Psoas muscle (tissue), 8 donors: ENCODE results near the gene NFU1. TPM values are rescaled to one million over a fixed set of nuclear protein-coding genes. Genes with fewer than 3 reads are reported as not detected.
A peak's percentile ranks its signal among the peaks of the same experiment; 100 is the strongest.

Experiments used
- ATAC-seq, 4 donors: fragments of 200-7000 bp; cut with Tn5 transposase; one replicate each; pipeline ENCODE4 v1.9.1; 2020; ENCODE audit warnings: moderate library complexity in 3 of 4, mild to moderate bottlenecking in 2 of 4
- DNase-seq, 2 donors: peaks; one replicate each; pipeline ENCODE4 v3.0.0-alpha.2; 2020
- H3K27ac ChIP-seq: fragments of 200-600 bp; one replicate; pipeline ENCODE4 v1.8.0; 2022
- H3K27me3 ChIP-seq, 3 donors: fragments of 200-600 bp in 1 of 3; one replicate each; pipeline versions ENCODE4 v1.6.1 to v1.8.0; 2013 to 2022; ENCODE audit warnings: low read length in 2 of 3, mild to moderate bottlenecking in 2 of 3, moderate library complexity in 1 of 3; ENCODE audit not compliant: insufficient read depth in 3 of 3
- H3K36me3 ChIP-seq, 2 donors: fragments of 200-600 bp in 1 of 2; one replicate each; pipeline versions ENCODE4 v1.6.1 to v1.8.0; 2013 to 2022; ENCODE audit warnings: low read depth in 1 of 2, mild to moderate bottlenecking in 1 of 2, moderate library complexity in 1 of 2; ENCODE audit not compliant: insufficient read depth in 1 of 2
- H3K4me1 ChIP-seq: fragments of 200-600 bp; one replicate; pipeline ENCODE4 v1.8.0; 2022
- H3K4me3 ChIP-seq: fragments of 200-600 bp; one replicate; pipeline ENCODE4 v1.8.0; 2022; ENCODE audit warnings: mild to moderate bottlenecking
- H3K9me3 ChIP-seq: fragments of 200-600 bp; one replicate; pipeline ENCODE4 v1.8.0; 2022
- WGBS, 3 donors: extraction: QIAGEN DNeasy Blood & Tissue Kit; methylation state at CpG; one replicate each; pipeline versions ENCODE4 v1.1.6 to v1.1.7; 2013; 5-methylcytosine and 5-hydroxymethylcytosine counted together
- intact Hi-C, 2 donors: fragments of 100-400 bp; cut with DNase I; formaldehyde crosslinking; loops; one replicate each; pipeline versions ENCODE4 v1.11.0 to v1.14.2; 2022
- polyA plus RNA-seq, 3 donors: library from polyadenylated mRNA; stranded (reverse); fragments of 200-250 nt; gene quantifications; one replicate each; pipeline ENCODE4 v1.2.3, GENCODE V29; 2013
- total RNA-seq, 4 donors: library from RNA; stranded (reverse); fragmentation: NEBNext Ultra II Directional in 2 of 4; extraction: Animal tissue kit (Norgen Biotek cat#: 25700) in 2 of 4; gene quantifications; one replicate each; pipeline versions ENCODE4 v1.2.1 to v1.2.4, GENCODE V29; 2021 to 2023
- TF ChIP-seq, protein P1 (sequence below): fragments of 200-600 bp; IDR thresholded peaks from one replicate; pipeline ENCODE4 v1.8.0; 2022; ENCODE audit warnings: antibody characterized with exemption
- donor health status: healthy with polysubstance abuse.
- donor health status: DM: no; HTN: no; CAD: no; lungs with moderate emphysema.
- donor health status: Bipolar disorder and iron deficiency.
- donor health status: healthy.
- donor health status: DM: yes; HTN: yes; CAD: no.
- donor health status: DM: no; HTN: no; CAD: no.
- donor health status: DM: no; HTN: no; CAD: no.
- donor health status: DM: yes; HTN: yes; CAD: no.

NFU1 gene
- total and polyA plus RNA-seq, 7 donors, result 36.5 to 112 (median 83.4) TPM

- H3K4me3 ChIP-seq, result peak overlapping the region; percentile 86
- TF ChIP-seq, protein P1, sequence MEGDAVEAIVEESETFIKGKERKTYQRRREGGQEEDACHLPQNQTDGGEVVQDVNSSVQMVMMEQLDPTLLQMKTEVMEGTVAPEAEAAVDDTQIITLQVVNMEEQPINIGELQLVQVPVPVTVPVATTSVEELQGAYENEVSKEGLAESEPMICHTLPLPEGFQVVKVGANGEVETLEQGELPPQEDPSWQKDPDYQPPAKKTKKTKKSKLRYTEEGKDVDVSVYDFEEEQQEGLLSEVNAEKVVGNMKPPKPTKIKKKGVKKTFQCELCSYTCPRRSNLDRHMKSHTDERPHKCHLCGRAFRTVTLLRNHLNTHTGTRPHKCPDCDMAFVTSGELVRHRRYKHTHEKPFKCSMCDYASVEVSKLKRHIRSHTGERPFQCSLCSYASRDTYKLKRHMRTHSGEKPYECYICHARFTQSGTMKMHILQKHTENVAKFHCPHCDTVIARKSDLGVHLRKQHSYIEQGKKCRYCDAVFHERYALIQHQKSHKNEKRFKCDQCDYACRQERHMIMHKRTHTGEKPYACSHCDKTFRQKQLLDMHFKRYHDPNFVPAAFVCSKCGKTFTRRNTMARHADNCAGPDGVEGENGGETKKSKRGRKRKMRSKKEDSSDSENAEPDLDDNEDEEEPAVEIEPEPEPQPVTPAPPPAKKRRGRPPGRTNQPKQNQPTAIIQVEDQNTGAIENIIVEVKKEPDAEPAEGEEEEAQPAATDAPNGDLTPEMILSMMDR, result peak; percentile 15
- intact Hi-C loops, result no loop called here
- ATAC-seq, result peak in 1 of 4 donors; percentile 1
- no peaks in the 10 kb centered on the region for H3K9me3 ChIP-seq
- peaks cover 0 to 6% of the 10 kb centered on the region in 2 donors for H3K36me3 ChIP-seq
- H3K4me1 ChIP-seq, result peaks cover 15% of the 10 kb centered on the region
- H3K27ac ChIP-seq, result peak overlapping the region; percentile 96
- 4 to 5% (median 4%) methylated on average over 5 of the region's 5 CpGs for WGBS, 3 donors
- no peaks in the 10 kb centered on the region for H3K27me3 ChIP-seq
- no peak for DNase-seq
These were observed 668 bp downstream of the NFU1 start for GRCh38 chr2:69436596-69436937.

DNA sequence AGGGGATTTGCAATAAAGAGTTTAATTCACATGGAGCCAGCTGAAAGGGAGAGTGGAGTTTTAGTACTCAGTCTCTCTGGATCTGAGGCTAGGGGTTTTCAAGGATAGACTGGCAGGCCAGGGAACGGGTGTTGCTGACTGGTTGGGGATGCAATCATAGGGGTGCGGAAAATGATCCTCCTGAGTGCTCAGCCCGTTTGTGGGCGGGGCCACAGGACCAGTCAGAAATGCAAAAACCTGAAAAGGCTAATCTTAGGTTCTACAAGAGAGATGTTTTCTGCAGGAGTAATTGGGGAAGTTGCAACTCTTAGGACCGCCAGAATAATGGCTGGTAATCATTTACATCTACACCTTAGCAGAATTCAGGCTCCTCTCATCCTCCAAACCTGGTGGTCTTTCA is 2.5 kb downstream of the NFU1 start:
- Histone ChIP-seq H3K36me3 (peaks cover 3 to 24% of the 10 kb centered on the region in 2 donors), H3K4me3 (no peak overlapping the region), H3K27me3 (no peaks in the 10 kb centered on the region), H3K27ac (no peak overlapping the region), H3K9me3 (no peaks in the 10 kb centered on the region), H3K4me1 (peaks cover 15% of the 10 kb centered on the region)
- 74 to 84% (median 78%) methylated on average over 5 of the region's 5 CpGs for whole genome bisulfite sequencing, 3 donors
- no peak for DNase-seq
- ATAC-seq, result no peak
- intact Hi-C loops, result no loop called here
- TF ChIP-seq, protein P1, result no peak

DNA sequence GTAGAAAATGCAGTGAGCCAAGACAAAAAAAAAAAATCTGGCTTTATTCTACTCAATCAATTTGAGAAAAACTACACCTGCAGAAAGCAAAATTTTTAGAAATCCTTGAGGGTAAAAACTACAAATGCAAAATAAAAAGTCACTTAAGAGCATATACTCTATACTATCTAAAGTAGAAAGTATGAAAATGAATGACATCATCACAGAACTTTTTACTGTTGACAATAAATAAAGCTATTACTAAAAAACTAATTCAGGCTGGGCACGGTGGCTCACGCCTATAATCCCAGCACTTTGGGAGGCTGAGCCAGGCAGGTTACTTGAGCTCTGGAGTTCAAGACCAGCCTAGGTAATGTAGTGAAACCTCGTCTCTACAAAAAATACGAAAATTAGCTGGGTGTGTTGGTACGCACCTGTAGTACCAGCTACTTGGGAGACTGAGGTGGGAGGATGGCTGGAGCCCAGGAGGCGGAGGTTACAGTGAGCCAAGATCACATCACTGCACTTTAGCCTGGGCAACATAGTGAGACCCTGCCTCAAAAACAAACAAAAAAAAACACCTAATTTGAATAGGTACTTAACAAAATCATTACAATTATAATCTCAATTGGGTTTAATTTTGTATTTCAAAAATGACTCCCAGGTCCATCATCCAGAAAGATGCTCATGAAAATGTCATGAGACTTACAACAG is 7.6 kb downstream of the NFU1 start:
- no peaks in the 10 kb centered on the region for H3K4me1 ChIP-seq
- 85 to 90% (median 87%) methylated on average over 6 of the region's 6 CpGs for WGBS, 3 donors
- H3K4me3 ChIP-seq, result no peak overlapping the region
- peaks cover 3 to 68% of the 10 kb centered on the region in 2 donors for H3K36me3 ChIP-seq
- no peak for DNase-seq
- H3K27me3 ChIP-seq, result no peaks in the 10 kb centered on the region
- H3K27ac ChIP-seq, result no peak overlapping the region
- intact Hi-C loops, result no loop called here
- no peak for ATAC-seq
- H3K9me3 ChIP-seq, result no peaks in the 10 kb centered on the region
- TF ChIP-seq, protein P1, result no peak

GRCh38 chr2:69428981-69429380 is 8.3 kb downstream of the NFU1 start:
- Histone ChIP-seq H3K4me1 (no peaks in the 10 kb centered on the region), H3K27ac (no peak overlapping the region), H3K27me3 (no peaks in the 10 kb centered on the region), H3K36me3 (peaks cover 3 to 68% of the 10 kb centered on the region in 2 donors), H3K4me3 (no peak overlapping the region), H3K9me3 (no peaks in the 10 kb centered on the region)
- ATAC-seq, result no peak
- DNase-seq, result no peak
- intact Hi-C loops, result no loop called here
- WGBS, 3 donors, result 85 to 90% (median 87%) methylated on average over 2 of the region's 2 CpGs
- TF ChIP-seq, protein P1, result no peak

DNA sequence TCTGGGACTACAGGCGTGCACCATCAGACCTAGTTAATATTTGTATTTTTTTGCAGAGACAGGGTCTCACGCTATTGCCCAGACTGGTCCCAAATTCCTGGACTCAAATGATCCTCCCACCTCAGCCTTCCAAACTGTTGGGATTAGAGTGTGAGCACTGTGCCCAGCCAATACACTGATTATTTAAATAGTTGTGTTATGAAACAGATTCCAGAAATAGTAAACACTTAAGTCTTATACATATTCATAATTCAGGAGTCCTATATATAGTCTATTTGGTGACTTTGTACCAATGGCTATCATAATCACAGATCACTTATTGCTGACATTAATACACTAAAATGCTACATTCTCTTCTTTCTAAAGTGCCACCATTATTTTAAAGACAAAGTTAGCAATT is 12.8 kb downstream of the NFU1 start:
- Histone ChIP-seq H3K9me3 (no peaks in the 10 kb centered on the region), H3K36me3 (peaks cover 0 to 81% of the 10 kb centered on the region in 2 donors), H3K4me3 (no peak overlapping the region), H3K27ac (no peak overlapping the region), H3K4me1 (no peaks in the 10 kb centered on the region), H3K27me3 (no peaks in the 10 kb centered on the region)
- ATAC-seq (no peak), DNase-seq (no peak)
- intact Hi-C loops, result no loop called here
- TF ChIP-seq, protein P1, result no peak
- WGBS, 3 donors, result 87 to 95% (median 93%) methylated on average over 2 of the region's 2 CpGs
